T-helper 1 cell (primary cell): ENCODE results near the gene LETMD1.
"Not testable (repeated sequence)": the region's sequence is repeated elsewhere in the genome, so short reads cannot be mapped to it uniquely, and the experiment has no call there.

Experiments used
- DNase-seq, 5 donors: peaks; one replicate each; pipeline ENCODE4 v3.0.0-alpha.2; 2012 to 2020
- total RNA-seq, 4 donors: gene quantifications; one replicate each; lab custom pipeline; 2026; lab: John Stamatoyannopoulos, UW

The LETMD1 gene, protein sequence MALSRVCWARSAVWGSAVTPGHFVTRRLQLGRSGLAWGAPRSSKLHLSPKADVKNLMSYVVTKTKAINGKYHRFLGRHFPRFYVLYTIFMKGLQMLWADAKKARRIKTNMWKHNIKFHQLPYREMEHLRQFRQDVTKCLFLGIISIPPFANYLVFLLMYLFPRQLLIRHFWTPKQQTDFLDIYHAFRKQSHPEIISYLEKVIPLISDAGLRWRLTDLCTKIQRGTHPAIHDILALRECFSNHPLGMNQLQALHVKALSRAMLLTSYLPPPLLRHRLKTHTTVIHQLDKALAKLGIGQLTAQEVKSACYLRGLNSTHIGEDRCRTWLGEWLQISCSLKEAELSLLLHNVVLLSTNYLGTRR
- total RNA-seq, result 48.7 to 76.7 (median 71.2) reads per million in 4 donors

DNA sequence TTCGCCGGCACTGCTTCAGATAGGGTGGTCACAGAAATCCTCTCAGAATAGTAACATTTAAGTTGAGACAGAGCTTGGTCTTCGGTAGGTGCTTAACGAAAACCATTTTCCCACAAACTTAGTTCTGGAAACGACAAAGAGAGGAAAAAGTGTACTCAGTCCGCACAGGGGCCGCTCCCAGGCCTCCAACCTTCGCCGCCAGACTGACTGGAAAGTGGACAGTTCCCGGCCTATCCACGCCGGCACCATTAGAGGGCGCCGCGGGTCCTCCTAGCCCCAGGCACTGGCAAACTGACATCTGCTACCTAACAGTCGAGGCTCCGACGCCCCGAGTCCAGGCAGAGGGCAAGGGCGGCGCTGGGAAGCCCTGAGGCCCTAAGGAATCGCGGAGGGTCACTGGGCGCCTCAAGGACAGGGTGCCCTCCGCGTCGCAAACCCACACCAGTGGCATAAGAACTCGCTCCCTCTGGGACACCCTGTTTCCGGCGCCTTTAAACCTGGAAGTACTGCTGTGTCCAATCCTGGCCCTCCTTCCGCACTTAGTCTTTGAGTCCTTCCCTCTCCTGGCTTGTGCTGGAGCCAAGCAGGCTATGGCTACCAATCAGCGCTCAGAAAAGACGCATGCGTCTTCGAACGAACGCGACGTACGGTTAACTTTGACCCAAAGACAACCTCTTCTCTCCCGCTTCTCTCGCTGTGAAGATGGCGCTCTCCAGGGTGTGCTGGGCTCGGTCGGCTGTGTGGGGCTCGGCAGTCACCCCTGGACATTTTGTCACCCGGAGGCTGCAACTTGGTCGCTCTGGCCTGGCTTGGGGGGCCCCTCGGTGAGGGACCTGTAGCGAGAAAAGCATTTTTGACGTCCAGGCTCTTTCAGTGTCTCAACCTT lies at the start of gene LETMD1:
LETMD1 (plus strand) TSS at position 673 of the 886 bp plus-strand sequence; CDS start at position 703, 30 bp downstream.
- DNase-seq, result peak; percentile 82 to 97 (median 90)

GRCh38 chr12:50999093-50999492 lies 49.0 kb upstream of the LETMD1 start:
- DNase-seq, result no peak

DNA sequence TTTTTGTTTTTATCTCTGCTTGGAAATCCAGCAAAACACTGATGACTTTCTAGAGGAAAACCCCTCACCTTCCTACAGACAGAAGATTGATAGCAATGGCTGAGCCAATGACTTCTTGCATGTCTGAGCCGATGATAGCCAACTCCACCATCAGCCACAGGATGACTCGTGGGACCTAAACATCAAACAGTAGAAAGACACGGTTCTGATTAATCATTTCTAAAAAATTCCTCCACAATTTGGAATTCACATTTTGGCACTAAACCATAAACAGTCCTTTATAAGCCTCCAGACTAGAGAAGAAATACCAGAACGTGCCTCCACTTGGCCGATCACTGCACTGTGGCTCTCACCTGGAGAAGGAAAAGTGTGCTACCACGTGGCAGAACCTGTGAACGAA lies 47.9 kb upstream of the LETMD1 start:
- no peak for DNase-seq

DNA sequence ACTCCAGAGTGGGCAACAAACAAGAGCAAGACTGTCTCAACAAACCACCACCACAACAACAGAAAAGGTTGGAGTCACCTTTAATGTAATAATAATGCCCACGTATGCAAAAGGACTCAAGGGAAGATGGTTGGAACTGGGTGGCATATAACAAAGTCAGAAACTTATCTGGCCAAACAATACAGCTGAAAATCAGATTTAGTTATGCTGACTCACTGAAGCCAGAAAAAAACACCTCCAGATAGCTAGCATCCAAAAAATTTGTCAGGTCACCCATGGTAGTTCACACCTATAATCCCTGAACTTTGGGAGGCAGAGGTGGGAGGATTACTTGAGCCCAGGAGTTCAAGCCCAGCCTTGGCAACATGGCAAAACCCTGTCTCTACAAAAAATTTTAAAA lies 46.3 kb upstream of the LETMD1 start:
- no peak for DNase-seq

- DNase-seq, result no peak
These were observed 43.6 kb upstream of the LETMD1 start for GRCh38 chr12:51004504-51004903.

- DNase-seq, result no peak
These were observed 43.1 kb upstream of the LETMD1 start for GRCh38 chr12:51005030-51005429.

DNA sequence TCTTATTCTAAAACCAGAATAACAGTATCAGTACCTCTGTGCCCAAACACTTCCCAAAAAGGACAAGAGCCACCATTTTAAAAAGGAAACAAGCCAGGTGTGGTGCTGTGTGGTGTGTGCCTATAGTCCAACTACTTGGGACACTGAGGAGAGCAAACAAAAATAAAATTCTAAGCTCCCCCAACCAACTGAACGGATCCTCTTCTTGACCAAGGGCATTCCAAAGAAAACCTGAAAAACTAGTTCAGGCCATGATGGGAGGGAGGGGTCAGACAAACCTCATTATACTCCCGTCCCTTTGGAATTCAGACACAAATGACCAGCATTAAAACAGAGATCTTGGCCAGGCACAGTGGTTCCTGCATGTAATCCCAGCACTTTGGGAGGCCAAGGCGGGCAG lies 42.5 kb upstream of the LETMD1 start:
- no peak for DNase-seq

DNA sequence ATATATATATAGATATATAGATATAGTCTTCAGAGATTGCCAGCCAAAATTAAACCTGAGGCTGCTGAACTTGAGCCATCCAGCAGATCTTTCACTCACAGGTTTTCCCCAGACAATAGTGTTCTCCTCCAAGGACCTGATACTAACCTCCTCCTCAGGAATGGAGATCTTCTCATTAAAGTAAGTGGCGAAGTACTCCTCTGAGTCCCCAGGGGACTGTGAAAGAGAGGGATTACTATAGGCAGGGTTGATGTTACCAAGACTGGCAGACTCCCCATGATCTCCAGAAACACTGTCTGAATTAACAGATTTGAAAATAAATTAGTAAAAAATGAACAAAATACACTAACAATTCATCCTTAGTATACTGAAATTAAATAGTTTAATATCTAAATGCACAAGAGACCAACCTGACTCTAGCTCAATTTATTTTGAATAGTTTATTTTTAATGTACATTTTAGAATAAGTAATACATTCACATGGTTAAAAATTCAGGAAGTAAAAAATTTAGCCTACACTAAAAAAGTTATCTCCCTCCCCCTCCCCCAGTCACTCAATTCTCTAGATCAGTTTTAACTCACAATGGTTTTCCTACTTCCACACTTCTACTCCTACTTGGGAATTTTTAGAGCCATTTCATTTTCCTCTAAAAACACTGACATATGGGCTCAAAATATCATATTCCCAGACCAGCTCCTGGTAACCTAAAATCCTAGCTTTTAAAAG lies 39.6 kb upstream of the LETMD1 start:
- no peak for DNase-seq

GRCh38 chr12:51009056-51009440 lies 39.1 kb upstream of the LETMD1 start:
- DNase-seq, result peak in 4 of 5 donors; percentile 31 to 43 (median 39)

DNA sequence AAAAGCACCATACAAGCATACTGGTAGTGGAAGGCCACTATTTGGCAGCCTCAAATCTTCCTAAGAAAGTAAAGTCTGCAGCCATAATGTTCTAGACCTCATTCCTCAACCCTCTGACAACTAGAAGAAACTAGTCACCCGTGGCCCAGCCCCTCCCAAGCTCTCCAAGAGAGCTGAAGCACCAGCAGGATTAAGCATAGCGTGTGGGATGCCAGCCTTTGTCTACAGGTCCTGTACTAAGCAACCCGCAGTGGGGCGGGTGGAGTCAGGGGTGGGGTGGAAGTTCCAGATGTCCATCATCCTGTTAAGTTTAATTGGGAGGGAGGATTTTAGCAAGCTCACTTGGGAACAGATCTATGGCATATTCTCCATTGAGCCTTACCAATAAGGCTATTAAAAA lies 36.2 kb upstream of the LETMD1 start:
- DNase-seq, result no peak

DNA sequence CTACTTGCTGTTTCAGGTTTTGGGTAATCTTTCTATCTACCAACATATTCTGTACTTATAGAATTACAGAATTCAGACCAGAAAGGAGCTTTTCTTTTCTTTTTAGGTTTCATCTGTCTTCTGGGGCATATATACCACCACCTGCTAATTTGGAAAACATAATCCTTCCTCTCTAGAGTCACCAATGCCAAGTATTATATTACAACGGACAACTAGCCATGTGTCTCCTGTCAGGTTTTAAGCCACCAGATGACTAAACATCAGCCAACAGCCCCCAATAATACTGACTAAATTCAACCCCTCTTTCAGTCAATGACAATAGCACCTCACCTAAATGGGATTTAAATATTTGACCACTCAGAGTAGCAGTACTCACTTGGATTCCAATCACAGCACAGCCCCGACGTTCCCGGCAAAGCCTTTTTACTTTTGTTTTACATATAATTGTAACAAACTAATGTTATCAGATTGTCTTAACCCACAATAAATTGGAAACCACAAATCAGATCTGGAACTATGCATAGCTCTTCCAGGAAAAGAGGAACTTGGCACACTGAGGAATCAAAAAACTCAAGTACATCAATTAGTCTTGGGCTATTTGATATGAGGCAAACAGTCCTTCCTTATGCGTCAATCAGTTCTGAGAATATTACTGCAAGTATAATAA lies 35.4 kb upstream of the LETMD1 start:
- no peak for DNase-seq

GRCh38 chr12:51013441-51013840 lies 34.7 kb upstream of the LETMD1 start:
- no peak for DNase-seq

DNA sequence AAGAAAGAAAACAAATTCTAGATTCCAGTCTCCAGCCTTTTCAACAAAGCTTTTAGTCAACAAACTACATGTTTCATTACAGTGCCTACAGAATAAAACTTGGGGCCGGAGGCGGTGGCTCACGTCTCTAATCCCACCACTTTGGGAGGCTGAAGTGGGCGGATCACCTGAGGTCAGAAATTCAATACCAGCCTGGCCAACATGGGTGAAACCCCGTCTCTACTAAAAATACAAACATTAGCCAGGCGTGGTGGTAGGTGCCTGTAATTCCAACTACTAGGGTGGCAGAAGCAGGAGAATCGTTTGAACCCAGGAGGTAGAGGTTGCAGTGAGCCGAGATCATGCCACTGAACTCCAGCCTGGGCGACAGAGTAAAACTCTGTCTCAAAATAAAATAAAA lies 33.7 kb upstream of the LETMD1 start:
- DNase-seq, result not testable (repeated sequence)

DNA sequence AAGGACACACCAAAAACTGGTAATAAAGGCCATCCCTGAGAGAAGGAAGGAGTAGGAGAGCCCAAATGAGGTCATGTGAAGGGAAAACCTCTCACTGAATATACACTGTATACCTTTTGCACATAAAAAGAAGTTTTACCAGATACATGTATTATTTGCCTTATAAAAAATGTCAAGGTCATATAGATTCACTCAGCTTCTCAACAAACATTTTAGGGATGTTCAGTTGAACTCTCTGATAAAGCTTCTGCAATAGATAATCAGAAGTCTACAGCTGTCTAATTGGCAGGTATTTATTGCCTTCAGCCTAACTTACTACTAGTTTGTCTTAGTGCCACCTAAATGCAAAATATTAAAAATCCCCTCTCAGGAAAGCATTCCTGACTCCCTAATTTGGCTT lies 30.7 kb upstream of the LETMD1 start:
- DNase-seq, result no peak

DNA sequence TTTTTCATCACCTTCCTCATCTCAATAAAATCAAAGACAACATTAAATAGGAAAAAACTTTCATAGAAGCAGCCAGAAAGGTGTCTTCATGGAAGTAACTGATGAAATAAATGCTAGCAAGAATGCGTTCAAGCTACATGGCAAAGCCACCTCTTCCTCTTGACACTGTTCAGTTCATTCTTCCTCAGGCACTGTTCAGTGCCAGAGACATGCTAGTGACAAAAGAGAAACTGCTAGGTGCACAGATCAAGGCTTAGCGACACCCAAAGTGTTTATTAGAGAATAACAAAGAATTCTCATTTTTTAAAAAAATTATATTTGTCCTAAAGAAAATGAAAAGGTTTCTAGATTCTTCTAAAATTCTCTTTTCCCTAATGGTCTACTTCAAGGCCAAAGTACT lies 29.2 kb upstream of the LETMD1 start:
- DNase-seq, result no peak

DNA sequence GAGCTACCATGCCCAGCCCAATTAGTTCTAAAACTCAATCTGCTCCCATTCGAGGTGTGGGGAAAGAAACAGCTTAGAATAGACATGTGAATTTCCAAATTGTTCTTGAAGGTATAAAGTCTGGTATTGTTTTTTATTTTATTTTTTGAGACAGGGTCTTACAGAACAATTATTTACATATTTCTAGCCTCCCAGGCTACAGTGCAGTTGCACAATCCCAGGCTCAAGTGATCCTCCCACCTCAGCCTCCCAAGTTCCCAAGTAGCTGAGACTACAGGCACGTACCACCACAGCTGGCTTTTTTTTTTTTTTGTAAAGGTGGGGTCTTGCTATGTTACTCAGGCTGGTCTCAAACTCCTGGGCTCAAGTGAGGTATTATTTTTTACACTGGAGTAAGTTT lies 28.2 kb upstream of the LETMD1 start:
- no peak for DNase-seq

- DNase-seq, result no peak
These were observed 27.5 kb upstream of the LETMD1 start for GRCh38 chr12:51020448-51021182.

DNA sequence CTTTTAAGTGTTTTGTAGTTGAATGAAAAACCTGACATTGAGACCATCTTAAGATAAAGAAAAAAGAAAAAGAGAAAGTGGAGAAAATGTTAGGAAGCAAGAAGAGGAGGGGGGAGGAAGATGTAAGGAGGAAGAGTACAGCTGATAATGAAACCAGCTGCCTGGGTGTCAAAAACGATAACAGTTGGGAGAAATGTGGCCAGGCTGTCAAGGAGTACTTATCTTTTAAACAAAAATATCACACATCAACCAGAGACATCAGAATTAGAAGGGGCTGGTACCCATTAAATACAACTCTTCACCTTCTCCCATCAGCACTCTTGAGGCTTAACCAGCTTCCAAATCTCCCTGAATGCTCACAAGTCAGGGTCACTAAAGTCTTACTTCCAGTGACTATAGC lies 26.4 kb upstream of the LETMD1 start:
- DNase-seq, result no peak

GRCh38 chr12:51023625-51024382 lies 24.3 kb upstream of the LETMD1 start:
- no peak for DNase-seq

DNA sequence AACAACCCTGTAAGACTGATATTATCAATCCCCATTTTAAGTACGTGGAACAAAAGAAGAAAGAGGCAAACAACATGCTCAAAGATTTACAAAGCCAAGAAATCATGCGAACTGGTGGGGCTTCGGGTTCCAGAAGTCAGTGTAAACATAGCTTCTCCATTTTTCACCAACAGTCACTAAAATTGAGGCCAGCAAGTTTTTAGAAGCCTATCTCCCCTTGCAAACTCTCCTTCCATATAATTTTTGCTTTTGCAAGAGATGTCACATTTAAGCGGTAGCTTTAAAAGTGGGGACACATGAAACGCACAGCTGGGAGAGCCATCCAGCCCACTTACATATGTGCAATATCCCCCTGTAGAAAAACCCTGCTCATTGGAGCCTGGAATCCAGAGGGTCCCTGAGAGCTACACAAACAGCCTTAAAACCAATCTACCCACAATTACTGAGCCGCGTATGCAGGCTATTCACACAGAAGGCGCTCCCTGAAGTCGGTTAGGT lies 22.7 kb upstream of the LETMD1 start:
- DNase-seq, result no peak
